Testis (tissue), 2 donors: ENCODE measurements around the gene PRKG1.

Experiments
- POLR2A ChIP-seq: fragments of 450-650 bp; IDR thresholded peaks from one replicate; pipeline ENCODE4 v1.6.1; 2017; ENCODE audit warnings: antibody characterized with exemption, mild to moderate bottlenecking, moderate library complexity
- TF ChIP-seq, protein P1 (sequence below), 3 experiments: fragments of 450-650 bp in 2 of 3; fragments of 200-600 bp in 1 of 3; sonication (generic) in 1 of 3; IDR thresholded peaks; one replicate each; pipeline ENCODE4 v1.5.1; 2016 to 2019; ENCODE audit warnings: antibody characterized with exemption in 3 of 3, mild to moderate bottlenecking in 2 of 3, moderate library complexity in 1 of 3

DNA sequence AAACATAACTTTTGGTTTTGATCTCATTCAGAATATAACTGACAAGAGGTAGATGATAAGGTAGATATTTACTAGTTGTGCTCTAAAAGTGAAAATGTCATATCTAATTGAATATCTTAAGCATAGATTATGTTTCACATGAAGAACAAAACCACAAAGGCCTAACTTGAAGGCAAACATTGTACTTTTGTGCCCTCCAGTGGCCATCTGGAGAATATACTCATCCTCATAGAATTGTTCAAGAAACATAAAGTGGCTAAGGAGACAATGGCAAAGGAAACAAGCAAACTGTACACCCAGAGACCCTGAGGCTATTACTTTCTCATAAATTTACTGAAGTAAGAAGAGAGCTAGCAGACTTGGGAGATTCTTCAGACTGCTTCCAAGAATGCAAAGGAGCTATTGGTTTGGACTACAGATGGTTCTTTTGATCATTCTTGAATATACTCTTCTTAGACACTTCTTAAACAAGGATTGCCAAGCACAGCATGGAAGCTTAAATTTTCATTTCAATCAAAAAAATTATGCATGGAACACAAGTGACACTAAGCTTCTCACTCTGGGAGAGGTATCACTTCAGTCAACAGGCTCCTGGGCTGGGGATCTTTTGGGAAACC, 1141.6 kb downstream of the PRKG1 start:
- TF ChIP-seq, protein P1, sequence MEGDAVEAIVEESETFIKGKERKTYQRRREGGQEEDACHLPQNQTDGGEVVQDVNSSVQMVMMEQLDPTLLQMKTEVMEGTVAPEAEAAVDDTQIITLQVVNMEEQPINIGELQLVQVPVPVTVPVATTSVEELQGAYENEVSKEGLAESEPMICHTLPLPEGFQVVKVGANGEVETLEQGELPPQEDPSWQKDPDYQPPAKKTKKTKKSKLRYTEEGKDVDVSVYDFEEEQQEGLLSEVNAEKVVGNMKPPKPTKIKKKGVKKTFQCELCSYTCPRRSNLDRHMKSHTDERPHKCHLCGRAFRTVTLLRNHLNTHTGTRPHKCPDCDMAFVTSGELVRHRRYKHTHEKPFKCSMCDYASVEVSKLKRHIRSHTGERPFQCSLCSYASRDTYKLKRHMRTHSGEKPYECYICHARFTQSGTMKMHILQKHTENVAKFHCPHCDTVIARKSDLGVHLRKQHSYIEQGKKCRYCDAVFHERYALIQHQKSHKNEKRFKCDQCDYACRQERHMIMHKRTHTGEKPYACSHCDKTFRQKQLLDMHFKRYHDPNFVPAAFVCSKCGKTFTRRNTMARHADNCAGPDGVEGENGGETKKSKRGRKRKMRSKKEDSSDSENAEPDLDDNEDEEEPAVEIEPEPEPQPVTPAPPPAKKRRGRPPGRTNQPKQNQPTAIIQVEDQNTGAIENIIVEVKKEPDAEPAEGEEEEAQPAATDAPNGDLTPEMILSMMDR (IDR thresholded peaks at IDR 0.05), result peak; percentile 58 to 86 (median 77)
- no peak for TF ChIP-seq POLR2A
